Nephron progenitor cell (in vitro differentiated cells): ENCODE measurements around the gene DCDC2B.
"Not testable (repeated sequence)": the region's sequence is repeated elsewhere in the genome, so short reads cannot be mapped to it uniquely, and the experiment has no call there.

ENCODE experiments used
- DNase-seq: peaks from one replicate; pipeline ENCODE4 v3.0.0; 2021
- H3K27ac Mint-ChIP-seq: 2 replicates; pipeline ENCODE4 v1.8.0; 2021; ENCODE audit warnings: mild to moderate bottlenecking, moderate library complexity, mixed read lengths
- H3K27me3 Mint-ChIP-seq: 2 replicates; pipeline ENCODE4 v1.8.0; 2021; ENCODE audit warnings: mild to moderate bottlenecking, low read depth, mixed read lengths; ENCODE audit not compliant: poor library complexity
- H3K36me3 Mint-ChIP-seq: 2 replicates; pipeline ENCODE4 v1.8.0; 2021; ENCODE audit warnings: low read depth, mixed read lengths
- H3K4me1 Mint-ChIP-seq: 2 replicates; pipeline ENCODE4 v1.8.0; 2021; ENCODE audit warnings: mixed read lengths
- H3K4me3 Mint-ChIP-seq: 2 replicates; pipeline ENCODE4 v1.8.0; 2021; ENCODE audit warnings: mild to moderate bottlenecking, moderate library complexity, mixed read lengths
- H3K9me3 Mint-ChIP-seq: 2 replicates; pipeline ENCODE4 v1.8.0; 2021; ENCODE audit warnings: mild to moderate bottlenecking, moderate library complexity, mixed read lengths
- TF ChIP-seq, protein P1 (sequence below): fragments of 200-600 bp; sonication (generic); IDR thresholded peaks from 2 replicates; pipeline ENCODE4 v1.5.0; 2021; ENCODE audit warnings: antibody characterized with exemption

Gene DCDC2B

DNA sequence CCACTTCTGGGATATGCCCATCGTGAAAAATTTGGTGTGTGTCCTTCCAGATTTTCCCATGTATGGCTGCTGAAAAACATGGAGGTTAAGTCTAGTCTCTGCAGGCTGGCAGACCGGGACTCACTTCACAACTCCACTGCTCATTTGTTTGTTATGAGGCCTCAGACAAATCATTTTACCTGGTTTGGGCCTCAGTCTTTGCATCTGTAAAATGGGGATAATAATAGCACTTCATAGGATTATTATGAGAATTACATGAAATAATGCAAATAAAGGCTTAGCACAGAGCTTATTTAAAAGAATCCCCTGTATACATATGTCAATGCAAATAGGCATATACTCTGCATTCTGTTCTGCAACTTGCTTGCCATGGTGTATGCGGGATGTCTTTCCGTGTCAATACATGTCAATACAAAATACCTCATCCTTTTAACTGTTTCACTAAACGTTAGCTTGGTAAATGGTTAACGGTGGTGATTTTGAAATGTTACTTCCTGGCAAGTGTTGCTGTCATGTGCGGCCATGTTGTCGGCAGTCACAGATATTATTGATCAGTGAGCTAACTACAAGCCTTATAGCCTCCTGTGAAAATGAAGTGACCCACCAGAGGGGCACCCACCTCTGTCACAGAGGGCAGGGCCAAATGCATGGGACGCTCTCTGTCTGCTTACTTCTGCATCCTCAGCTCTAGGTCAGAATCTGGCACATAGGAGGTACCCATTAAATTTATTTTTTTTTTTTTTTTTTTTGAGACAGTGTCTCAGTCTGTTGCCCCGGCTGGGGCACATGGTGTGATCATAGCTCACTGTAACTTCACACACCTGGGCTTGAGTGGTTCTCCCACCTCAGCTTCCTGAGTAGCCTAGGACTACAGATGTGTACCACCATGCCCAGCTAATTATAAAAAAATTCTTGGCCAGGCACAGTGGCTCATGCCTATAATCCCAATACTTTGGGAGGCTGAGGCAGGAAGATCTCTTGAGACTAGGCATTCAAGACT lies 46.5 kb downstream of the DCDC2B start:
- TF ChIP-seq, protein P1, sequence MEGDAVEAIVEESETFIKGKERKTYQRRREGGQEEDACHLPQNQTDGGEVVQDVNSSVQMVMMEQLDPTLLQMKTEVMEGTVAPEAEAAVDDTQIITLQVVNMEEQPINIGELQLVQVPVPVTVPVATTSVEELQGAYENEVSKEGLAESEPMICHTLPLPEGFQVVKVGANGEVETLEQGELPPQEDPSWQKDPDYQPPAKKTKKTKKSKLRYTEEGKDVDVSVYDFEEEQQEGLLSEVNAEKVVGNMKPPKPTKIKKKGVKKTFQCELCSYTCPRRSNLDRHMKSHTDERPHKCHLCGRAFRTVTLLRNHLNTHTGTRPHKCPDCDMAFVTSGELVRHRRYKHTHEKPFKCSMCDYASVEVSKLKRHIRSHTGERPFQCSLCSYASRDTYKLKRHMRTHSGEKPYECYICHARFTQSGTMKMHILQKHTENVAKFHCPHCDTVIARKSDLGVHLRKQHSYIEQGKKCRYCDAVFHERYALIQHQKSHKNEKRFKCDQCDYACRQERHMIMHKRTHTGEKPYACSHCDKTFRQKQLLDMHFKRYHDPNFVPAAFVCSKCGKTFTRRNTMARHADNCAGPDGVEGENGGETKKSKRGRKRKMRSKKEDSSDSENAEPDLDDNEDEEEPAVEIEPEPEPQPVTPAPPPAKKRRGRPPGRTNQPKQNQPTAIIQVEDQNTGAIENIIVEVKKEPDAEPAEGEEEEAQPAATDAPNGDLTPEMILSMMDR, result no peak
- H3K4me3 Mint-ChIP-seq, result no peak overlapping the region
- H3K36me3 Mint-ChIP-seq, result no peaks in the 10 kb centered on the region
- no peak for DNase-seq
- no peaks in the 10 kb centered on the region for H3K9me3 Mint-ChIP-seq
- H3K27ac Mint-ChIP-seq, result no peak overlapping the region
- H3K4me1 Mint-ChIP-seq, result peaks cover 29% of the 10 kb centered on the region
- H3K27me3 Mint-ChIP-seq, result peaks cover 19% of the 10 kb centered on the region

DNA sequence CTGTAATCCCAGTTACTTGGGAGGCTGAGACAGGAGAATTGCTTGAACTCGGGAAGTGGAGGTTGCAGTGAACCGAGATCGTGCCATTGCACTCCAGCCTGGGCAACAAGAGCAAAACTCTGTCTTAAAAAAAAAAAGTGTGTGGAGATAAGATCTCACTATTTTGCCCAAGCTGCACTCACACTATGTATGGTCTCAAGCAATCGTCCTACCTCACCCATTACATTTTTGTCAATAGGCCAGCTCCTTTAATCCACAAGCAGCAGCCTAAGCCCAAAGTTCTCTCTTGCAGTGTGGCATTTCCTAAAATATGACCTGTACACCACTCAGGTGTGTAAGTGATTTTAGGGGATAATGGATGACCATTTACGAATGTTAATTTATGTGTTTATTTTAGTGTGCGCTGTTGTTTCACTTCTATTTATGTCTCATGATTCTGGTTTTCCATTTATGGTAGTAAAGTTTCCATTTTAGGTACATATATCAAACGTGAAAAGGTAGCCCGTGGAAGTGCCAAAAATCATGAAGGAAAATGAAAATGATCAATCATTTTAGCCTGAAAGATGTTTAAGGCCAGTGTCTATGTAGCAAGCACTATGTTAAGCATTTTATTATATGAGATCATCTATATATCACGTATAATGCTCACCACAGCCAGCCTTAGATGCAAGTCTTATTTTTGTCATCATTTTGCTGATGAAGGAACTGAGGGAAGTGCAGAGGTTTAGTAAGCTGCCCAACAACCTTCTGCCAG lies 47.8 kb downstream of the DCDC2B start:
- no peaks in the 10 kb centered on the region for H3K36me3 Mint-ChIP-seq

DNA sequence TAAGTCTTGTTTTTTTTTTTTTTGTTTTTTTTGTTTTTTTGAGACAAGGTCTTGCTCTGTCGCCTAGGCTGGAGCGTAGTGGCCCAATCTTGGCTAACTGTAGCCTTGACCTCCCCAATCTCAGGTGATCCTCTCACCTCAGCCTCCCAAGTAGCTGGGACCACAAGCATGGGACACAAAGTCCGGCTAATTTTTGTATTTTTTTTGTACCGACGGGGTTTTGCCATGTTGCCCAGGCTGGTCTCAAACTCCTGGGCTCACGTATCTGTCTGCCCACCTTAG lies 48.3 kb downstream of the DCDC2B start:
- Mint-ChIP-seq H3K36me3 (no peaks in the 10 kb centered on the region), H3K4me1 (peaks cover 13% of the 10 kb centered on the region), H3K27me3 (peaks cover 17% of the 10 kb centered on the region), H3K27ac (no peak overlapping the region), H3K4me3 (no peak overlapping the region), H3K9me3 (no peaks in the 10 kb centered on the region)
- DNase-seq, result no peak
- TF ChIP-seq, protein P1, result no peak

More for the DNA sequence above, 47.8 kb downstream of the DCDC2B start:
- H3K27ac Mint-ChIP-seq, result no peak overlapping the region
- H3K4me1 Mint-ChIP-seq, result peaks cover 18% of the 10 kb centered on the region
- no peaks in the 10 kb centered on the region for H3K9me3 Mint-ChIP-seq
- H3K27me3 Mint-ChIP-seq, result peaks cover 20% of the 10 kb centered on the region
- no peak overlapping the region for H3K4me3 Mint-ChIP-seq
- TF ChIP-seq, protein P1, result no peak
- no peak for DNase-seq

DNA sequence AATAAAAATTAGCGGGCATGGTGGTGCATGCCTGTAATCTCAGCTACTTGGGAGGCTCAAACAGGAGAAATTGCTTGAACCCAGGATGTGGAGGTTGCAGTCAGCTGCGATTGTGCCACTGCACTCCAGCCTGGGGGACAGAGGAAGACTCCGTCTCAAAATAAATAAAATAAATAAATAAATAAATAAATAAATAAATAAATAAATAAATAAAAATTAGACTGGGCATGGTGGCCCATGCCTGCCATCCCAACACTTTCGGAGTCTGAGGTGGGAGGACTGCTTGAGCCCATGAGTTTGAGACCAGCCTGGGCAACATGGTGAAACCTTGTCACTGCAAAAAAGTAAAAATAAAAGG lies 54.3 kb downstream of the DCDC2B start:
- not testable (repeated sequence) for H3K9me3 Mint-ChIP-seq, H3K4me3 Mint-ChIP-seq, DNase-seq, H3K36me3 Mint-ChIP-seq, H3K27ac Mint-ChIP-seq, H3K4me1 Mint-ChIP-seq
- peaks cover 18% of the 10 kb centered on the region for H3K27me3 Mint-ChIP-seq

DNA sequence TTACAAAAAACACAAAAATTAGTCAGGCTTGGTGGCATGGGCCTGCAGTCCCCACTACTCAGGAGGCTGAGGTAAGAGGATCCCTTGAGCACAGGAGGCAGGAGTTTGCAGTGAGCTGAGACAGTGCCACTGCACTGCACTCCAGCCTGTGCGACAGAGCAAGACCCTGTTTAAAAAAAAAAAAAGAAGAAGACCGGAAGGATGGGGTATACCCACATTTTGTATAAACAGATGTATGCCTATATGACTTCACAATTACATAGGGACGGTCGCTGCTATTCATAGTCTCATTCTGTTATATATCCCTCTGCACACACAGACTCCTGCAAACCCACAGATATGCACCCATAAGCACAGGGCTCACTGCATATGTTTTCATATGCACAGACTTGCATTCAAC lies 54.9 kb downstream of the DCDC2B start:
- Mint-ChIP-seq H3K4me1 (no peaks in the 10 kb centered on the region), H3K27ac (peak overlapping the region; percentile 53), H3K9me3 (no peaks in the 10 kb centered on the region), H3K27me3 (peaks cover 19% of the 10 kb centered on the region), H3K4me3 (no peak overlapping the region), H3K36me3 (no peaks in the 10 kb centered on the region)
- no peak for DNase-seq
- TF ChIP-seq, protein P1, result no peak
